Panc1 (cell line): Measurements from ENCODE around the gene ST8SIA6.

Experiments
- POLR2AphosphoS5 ChIP-seq: IDR thresholded peaks from 2 replicates; pipeline ENCODE4 v1.6.1; 2012; ENCODE audit warnings: mild to moderate bottlenecking, low read depth, low read length, moderate library complexity
- SIN3A ChIP-seq: IDR thresholded peaks from 2 replicates; pipeline ENCODE4 v1.6.1; 2012; ENCODE audit warnings: low read depth, mild to moderate bottlenecking, low read length, moderate library complexity, borderline replicate concordance; ENCODE audit not compliant: insufficient read depth
- TCF7L2 ChIP-seq: IDR thresholded peaks from 2 replicates; pipeline ENCODE4 v1.6.1; 2011; ENCODE audit warnings: mild to moderate bottlenecking, low read depth, low read length, inconsistent platforms
- TF ChIP-seq, protein P1 (sequence below), 2 experiments: IDR thresholded peaks; 2 replicates each; pipeline ENCODE4 v1.6.1; 2011 to 2012; ENCODE audit warnings: low read depth in 2 of 2, control low read depth in 1 of 2, low read length in 1 of 2, mild to moderate bottlenecking in 1 of 2, moderate library complexity in 1 of 2; ENCODE audit not compliant: insufficient read depth in 1 of 2
- TF ChIP-seq, protein P2 (sequence below): fragments of 450-650 bp; IDR thresholded peaks from 2 replicates; pipeline ENCODE4 v1.5.1; 2017; ENCODE audit warnings: mild to moderate bottlenecking

DNA sequence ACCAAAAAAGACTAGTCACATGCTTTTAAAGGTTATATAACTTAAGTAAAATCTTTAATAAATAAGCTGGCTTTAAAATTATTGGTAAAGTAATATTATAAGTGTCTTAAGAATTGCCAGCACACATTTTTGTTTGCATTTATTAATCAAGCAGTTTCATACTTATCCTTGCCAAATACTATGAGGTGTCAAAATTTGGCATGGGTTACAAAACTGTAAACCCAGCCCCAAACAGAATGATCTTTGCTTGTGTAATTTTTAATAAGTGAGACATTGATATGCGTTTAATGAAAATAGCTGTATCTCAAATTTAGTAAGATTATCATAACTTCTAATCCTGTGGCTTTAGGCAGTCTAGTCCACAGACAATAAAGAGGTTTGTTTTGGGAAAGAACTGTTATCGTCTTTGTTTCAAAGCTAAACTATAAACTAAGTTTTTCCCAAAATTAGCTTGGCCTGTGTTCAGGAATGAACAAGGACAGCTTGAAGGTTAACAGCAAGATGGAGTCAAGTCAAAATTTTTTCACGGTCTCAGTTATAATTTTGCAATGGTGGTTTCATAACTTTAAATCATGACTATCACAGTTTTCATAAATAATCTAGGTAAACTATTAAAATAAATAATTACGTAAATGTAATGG lies 72.8 kb downstream of the ST8SIA6 start:
- TF ChIP-seq, protein P1, sequence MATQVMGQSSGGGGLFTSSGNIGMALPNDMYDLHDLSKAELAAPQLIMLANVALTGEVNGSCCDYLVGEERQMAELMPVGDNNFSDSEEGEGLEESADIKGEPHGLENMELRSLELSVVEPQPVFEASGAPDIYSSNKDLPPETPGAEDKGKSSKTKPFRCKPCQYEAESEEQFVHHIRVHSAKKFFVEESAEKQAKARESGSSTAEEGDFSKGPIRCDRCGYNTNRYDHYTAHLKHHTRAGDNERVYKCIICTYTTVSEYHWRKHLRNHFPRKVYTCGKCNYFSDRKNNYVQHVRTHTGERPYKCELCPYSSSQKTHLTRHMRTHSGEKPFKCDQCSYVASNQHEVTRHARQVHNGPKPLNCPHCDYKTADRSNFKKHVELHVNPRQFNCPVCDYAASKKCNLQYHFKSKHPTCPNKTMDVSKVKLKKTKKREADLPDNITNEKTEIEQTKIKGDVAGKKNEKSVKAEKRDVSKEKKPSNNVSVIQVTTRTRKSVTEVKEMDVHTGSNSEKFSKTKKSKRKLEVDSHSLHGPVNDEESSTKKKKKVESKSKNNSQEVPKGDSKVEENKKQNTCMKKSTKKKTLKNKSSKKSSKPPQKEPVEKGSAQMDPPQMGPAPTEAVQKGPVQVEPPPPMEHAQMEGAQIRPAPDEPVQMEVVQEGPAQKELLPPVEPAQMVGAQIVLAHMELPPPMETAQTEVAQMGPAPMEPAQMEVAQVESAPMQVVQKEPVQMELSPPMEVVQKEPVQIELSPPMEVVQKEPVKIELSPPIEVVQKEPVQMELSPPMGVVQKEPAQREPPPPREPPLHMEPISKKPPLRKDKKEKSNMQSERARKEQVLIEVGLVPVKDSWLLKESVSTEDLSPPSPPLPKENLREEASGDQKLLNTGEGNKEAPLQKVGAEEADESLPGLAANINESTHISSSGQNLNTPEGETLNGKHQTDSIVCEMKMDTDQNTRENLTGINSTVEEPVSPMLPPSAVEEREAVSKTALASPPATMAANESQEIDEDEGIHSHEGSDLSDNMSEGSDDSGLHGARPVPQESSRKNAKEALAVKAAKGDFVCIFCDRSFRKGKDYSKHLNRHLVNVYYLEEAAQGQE (IDR thresholded peaks at IDR 0.05; ENCODE audit: insufficient read depth in 1 of 2, low read depth in 2 of 2, low read length in 1 of 2), result no peak
- TF ChIP-seq, protein P2, sequence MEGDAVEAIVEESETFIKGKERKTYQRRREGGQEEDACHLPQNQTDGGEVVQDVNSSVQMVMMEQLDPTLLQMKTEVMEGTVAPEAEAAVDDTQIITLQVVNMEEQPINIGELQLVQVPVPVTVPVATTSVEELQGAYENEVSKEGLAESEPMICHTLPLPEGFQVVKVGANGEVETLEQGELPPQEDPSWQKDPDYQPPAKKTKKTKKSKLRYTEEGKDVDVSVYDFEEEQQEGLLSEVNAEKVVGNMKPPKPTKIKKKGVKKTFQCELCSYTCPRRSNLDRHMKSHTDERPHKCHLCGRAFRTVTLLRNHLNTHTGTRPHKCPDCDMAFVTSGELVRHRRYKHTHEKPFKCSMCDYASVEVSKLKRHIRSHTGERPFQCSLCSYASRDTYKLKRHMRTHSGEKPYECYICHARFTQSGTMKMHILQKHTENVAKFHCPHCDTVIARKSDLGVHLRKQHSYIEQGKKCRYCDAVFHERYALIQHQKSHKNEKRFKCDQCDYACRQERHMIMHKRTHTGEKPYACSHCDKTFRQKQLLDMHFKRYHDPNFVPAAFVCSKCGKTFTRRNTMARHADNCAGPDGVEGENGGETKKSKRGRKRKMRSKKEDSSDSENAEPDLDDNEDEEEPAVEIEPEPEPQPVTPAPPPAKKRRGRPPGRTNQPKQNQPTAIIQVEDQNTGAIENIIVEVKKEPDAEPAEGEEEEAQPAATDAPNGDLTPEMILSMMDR, result no peak
- TF ChIP-seq POLR2AphosphoS5 (no peak), SIN3A (no peak), TCF7L2 (no peak)
